ENCODE results near the gene SFSWAP.

SFSWAP gene

DNA sequence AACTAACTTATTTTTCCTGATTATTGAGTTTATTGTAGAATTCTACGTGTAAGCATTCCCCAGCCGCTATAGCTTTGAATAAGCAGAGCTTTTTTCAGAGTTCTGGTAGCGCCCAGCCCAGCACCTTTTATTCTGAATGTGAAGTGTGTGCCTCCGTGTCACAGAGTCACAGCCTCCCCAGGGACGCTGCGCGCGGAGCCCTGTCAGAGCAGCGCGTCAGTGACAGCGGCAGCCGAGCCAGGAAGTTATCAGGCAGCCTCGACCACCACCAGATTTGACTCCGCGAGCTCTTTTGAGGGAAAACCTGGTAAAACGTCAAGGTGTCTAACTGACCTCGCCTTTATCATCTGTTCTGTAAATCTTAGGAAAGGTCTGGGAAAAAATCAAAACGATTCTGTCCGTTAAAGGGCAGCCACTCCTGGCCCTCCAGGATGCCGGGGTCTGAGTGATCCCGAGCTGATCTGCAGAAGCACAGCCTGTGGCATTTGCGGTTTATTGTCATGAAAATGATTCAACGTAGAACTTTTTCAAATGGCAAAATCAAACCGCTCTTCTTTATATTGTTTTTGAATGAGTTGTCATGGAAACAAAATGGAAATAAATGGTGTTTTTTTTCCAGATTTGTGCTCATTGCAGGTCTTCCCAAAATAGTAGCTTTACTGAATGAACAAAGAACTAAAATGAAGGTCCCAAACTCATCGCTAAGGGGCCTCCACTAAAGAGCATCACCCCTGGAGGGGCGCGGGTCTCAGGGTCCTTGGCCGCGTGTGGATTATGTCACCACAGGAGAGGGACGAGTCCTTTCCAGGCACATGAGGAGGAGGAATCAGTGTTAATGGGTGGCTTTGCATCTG is 74.2 kb downstream of the SFSWAP start:
- H3K4me3 ChIP-seq (ENCODE audit: low read length in 2 of 2): no peak overlapping the region
- peaks cover 49 to 51% of the 10 kb centered on the region in 2 donors for H3K36me3 ChIP-seq (ENCODE audit: control insufficient read depth in 2 of 2, insufficient read depth in 2 of 2, low read length in 2 of 2)
- H3K9me3 ChIP-seq (ENCODE audit: control insufficient read depth in 2 of 2, low read length in 2 of 2): no peaks in the 10 kb centered on the region
- H3K27me3 ChIP-seq (ENCODE audit: control insufficient read depth in 2 of 2, insufficient read depth in 2 of 2, low read length in 2 of 2): no peaks in the 10 kb centered on the region
- no peak overlapping the region for H3K27ac ChIP-seq (ENCODE audit: low read depth in 2 of 2, low read length in 2 of 2)
- H3K9ac ChIP-seq (ENCODE audit: low read depth in 1 of 2, low read length in 2 of 2): no peak overlapping the region
- H3K4me1 ChIP-seq (ENCODE audit: control insufficient read depth in 2 of 2, insufficient read depth in 2 of 2, low read length in 2 of 2): no peaks in the 10 kb centered on the region

GRCh38 chr12:131785763-131786330 is 75.0 kb downstream of the SFSWAP start:
- Histone ChIP-seq H3K4me3 (ENCODE audit: low read length in 2 of 2) (no peak overlapping the region), H3K27ac (ENCODE audit: low read depth in 2 of 2, low read length in 2 of 2) (no peak overlapping the region), H3K9ac (ENCODE audit: low read depth in 1 of 2, low read length in 2 of 2) (no peak overlapping the region), H3K36me3 (ENCODE audit: control insufficient read depth in 2 of 2, insufficient read depth in 2 of 2, low read length in 2 of 2) (peaks cover 44 to 51% of the 10 kb centered on the region in 2 donors), H3K27me3 (ENCODE audit: control insufficient read depth in 2 of 2, insufficient read depth in 2 of 2, low read length in 2 of 2) (no peaks in the 10 kb centered on the region), H3K4me1 (ENCODE audit: control insufficient read depth in 2 of 2, insufficient read depth in 2 of 2, low read length in 2 of 2) (no peaks in the 10 kb centered on the region), H3K9me3 (ENCODE audit: control insufficient read depth in 2 of 2, low read length in 2 of 2) (no peaks in the 10 kb centered on the region)

DNA sequence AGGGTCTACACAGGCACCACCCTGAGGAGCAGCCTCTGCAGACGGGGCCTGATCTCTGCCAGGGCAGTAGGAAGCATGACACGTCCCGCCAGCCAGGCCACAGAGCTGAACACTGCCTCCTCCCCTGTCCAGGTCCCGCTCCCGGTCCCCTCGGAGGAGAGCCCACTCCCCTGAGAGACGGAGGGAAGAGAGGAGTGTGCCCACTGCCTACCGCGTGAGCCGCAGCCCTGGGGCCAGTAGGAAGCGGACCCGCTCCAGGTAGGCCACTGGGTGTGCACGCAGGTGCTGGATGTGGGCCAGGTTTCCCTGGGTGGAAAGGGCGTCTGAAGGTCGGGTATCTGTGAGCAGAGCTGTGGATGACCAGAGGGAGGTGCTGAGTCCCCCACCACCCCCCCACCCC is 75.4 kb downstream of the SFSWAP start:
- Histone ChIP-seq H3K4me1 (ENCODE audit: control insufficient read depth in 2 of 2, insufficient read depth in 2 of 2, low read length in 2 of 2) (no peaks in the 10 kb centered on the region), H3K27me3 (ENCODE audit: control insufficient read depth in 2 of 2, insufficient read depth in 2 of 2, low read length in 2 of 2) (no peaks in the 10 kb centered on the region), H3K4me3 (ENCODE audit: low read length in 2 of 2) (no peak overlapping the region), H3K9ac (ENCODE audit: low read depth in 1 of 2, low read length in 2 of 2) (no peak overlapping the region), H3K9me3 (ENCODE audit: control insufficient read depth in 2 of 2, low read length in 2 of 2) (no peaks in the 10 kb centered on the region), H3K27ac (ENCODE audit: low read depth in 2 of 2, low read length in 2 of 2) (no peak overlapping the region), H3K36me3 (ENCODE audit: control insufficient read depth in 2 of 2, insufficient read depth in 2 of 2, low read length in 2 of 2) (peaks cover 43 to 53% of the 10 kb centered on the region in 2 donors)

DNA sequence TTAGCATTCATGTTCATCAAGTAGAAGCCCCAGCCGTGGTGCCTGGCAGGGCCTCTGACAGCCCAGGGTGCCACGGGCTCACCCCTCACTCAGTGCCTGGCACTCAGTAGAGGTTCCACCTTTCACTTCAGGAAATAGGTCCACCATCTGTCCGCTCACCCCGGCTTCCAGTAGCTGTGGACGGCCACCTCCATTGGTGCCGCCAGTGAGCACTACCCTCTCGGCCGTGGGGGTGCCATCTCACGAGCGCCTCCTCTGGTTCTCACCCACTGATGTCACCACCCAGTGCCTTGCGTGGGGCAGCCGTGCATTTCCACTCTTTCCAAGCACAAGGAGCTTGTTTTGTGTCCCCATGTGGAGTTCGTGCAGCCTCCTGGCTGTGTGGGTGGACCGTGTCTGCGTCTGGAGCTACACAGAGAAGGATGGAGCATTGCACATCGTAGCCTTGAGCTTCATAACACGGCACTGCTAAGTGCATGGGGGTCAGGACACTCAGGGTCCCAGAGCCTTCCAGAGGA is 76.3 kb downstream of the SFSWAP start:
- H3K27me3 ChIP-seq (ENCODE audit: control insufficient read depth in 2 of 2, insufficient read depth in 2 of 2, low read length in 2 of 2): no peaks in the 10 kb centered on the region
- H3K9me3 ChIP-seq (ENCODE audit: control insufficient read depth in 2 of 2, low read length in 2 of 2): no peaks in the 10 kb centered on the region
- H3K27ac ChIP-seq (ENCODE audit: low read depth in 2 of 2, low read length in 2 of 2): no peak overlapping the region
- peaks cover 45 to 51% of the 10 kb centered on the region in 2 donors for H3K36me3 ChIP-seq (ENCODE audit: control insufficient read depth in 2 of 2, insufficient read depth in 2 of 2, low read length in 2 of 2)
- H3K9ac ChIP-seq (ENCODE audit: low read depth in 1 of 2, low read length in 2 of 2): no peak overlapping the region
- H3K4me3 ChIP-seq (ENCODE audit: low read length in 2 of 2): no peak overlapping the region
- H3K4me1 ChIP-seq (ENCODE audit: control insufficient read depth in 2 of 2, insufficient read depth in 2 of 2, low read length in 2 of 2): no peaks in the 10 kb centered on the region

- Histone ChIP-seq H3K36me3 (ENCODE audit: control insufficient read depth in 2 of 2, insufficient read depth in 2 of 2, low read length in 2 of 2) (peaks cover 44 to 56% of the 10 kb centered on the region in 2 donors), H3K9me3 (ENCODE audit: control insufficient read depth in 2 of 2, low read length in 2 of 2) (no peaks in the 10 kb centered on the region), H3K27me3 (ENCODE audit: control insufficient read depth in 2 of 2, insufficient read depth in 2 of 2, low read length in 2 of 2) (no peaks in the 10 kb centered on the region), H3K9ac (ENCODE audit: low read depth in 1 of 2, low read length in 2 of 2) (no peak overlapping the region), H3K4me1 (ENCODE audit: control insufficient read depth in 2 of 2, insufficient read depth in 2 of 2, low read length in 2 of 2) (no peaks in the 10 kb centered on the region), H3K27ac (ENCODE audit: low read depth in 2 of 2, low read length in 2 of 2) (no peak overlapping the region), H3K4me3 (ENCODE audit: low read length in 2 of 2) (no peak overlapping the region)
Observed at GRCh38 chr12:131788070-131788469, 77.2 kb downstream of the SFSWAP start.

GRCh38 chr12:131789638-131790037 is 78.7 kb downstream of the SFSWAP start:
- H3K9me3 ChIP-seq (ENCODE audit: control insufficient read depth in 2 of 2, low read length in 2 of 2): no peaks in the 10 kb centered on the region
- no peaks in the 10 kb centered on the region for H3K4me1 ChIP-seq (ENCODE audit: control insufficient read depth in 2 of 2, insufficient read depth in 2 of 2, low read length in 2 of 2)
- peaks cover 41 to 55% of the 10 kb centered on the region in 2 donors for H3K36me3 ChIP-seq (ENCODE audit: control insufficient read depth in 2 of 2, insufficient read depth in 2 of 2, low read length in 2 of 2)
- H3K9ac ChIP-seq (ENCODE audit: low read depth in 1 of 2, low read length in 2 of 2): no peak overlapping the region
- H3K27ac ChIP-seq (ENCODE audit: low read depth in 2 of 2, low read length in 2 of 2): no peak overlapping the region
- H3K27me3 ChIP-seq (ENCODE audit: control insufficient read depth in 2 of 2, insufficient read depth in 2 of 2, low read length in 2 of 2): no peaks in the 10 kb centered on the region
- H3K4me3 ChIP-seq (ENCODE audit: low read length in 2 of 2): no peak overlapping the region

DNA sequence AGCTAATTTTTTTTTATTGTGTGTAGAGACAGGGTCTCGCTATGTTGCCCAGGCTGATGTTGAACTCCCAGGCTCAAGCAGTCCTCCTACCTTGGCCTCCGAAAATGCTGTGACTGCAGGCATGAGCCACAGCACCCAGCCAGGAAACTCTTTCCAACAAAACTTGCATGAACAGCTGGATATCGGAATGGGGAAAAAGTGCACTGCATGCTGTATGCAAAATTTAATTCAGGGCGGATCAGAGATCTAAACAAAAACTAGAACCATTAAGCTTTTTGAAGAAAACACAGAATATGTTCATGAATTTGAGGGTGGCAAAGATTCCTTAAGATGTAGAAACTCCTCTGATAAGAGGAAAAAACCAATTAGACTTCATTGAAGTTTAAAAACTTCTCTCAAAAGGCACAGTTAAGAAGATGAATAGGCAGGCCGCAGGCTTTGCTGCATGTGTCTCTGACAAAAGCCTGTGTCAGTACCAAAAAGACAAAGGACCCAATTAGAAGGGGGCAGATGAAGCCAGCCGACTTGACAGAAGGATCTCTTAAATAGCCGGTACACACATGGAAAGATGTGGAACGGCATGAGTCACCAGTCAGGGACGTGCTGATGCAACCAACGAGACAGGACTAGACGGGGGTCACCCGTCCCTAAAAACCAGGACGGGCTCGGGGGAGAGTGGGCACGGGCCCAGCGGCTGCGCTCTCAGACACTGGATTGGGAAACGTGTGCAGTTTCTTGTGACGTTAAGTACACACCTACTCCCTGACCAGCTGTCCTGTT is 82.5 kb downstream of the SFSWAP start:
- no peak overlapping the region for H3K9ac ChIP-seq (ENCODE audit: low read depth in 1 of 2, low read length in 2 of 2)
- H3K27me3 ChIP-seq (ENCODE audit: control insufficient read depth in 2 of 2, insufficient read depth in 2 of 2, low read length in 2 of 2): no peaks in the 10 kb centered on the region
- H3K36me3 ChIP-seq (ENCODE audit: control insufficient read depth in 2 of 2, insufficient read depth in 2 of 2, low read length in 2 of 2): peaks cover 30 to 50% of the 10 kb centered on the region in 2 donors
- no peak overlapping the region for H3K27ac ChIP-seq (ENCODE audit: low read depth in 2 of 2, low read length in 2 of 2)
- H3K9me3 ChIP-seq (ENCODE audit: control insufficient read depth in 2 of 2, low read length in 2 of 2): no peaks in the 10 kb centered on the region
- H3K4me1 ChIP-seq (ENCODE audit: control insufficient read depth in 2 of 2, insufficient read depth in 2 of 2, low read length in 2 of 2): no peaks in the 10 kb centered on the region
- no peak overlapping the region for H3K4me3 ChIP-seq (ENCODE audit: low read length in 2 of 2)

DNA sequence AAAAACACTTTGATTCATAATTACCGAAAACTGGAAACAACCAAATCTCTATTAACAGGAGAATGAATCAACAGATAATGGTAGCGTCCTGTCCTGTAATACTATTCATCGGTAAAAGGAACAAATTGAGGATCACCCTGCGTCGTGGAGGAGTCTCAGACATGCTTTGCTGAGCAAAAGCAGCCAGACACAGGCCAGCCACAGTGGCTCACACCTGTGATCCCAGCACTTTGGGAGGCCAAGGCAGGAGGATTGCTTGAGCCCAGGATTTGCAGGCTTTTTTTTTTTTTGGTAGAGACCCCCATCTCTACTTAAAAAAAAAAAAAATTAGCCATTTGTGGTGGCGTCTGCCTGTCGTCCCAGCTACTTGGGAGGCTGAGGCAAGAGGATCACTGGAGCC is 83.2 kb downstream of the SFSWAP start:
- no peaks in the 10 kb centered on the region for H3K27me3 ChIP-seq (ENCODE audit: control insufficient read depth in 2 of 2, insufficient read depth in 2 of 2, low read length in 2 of 2)
- peaks cover 32 to 54% of the 10 kb centered on the region in 2 donors for H3K36me3 ChIP-seq (ENCODE audit: control insufficient read depth in 2 of 2, insufficient read depth in 2 of 2, low read length in 2 of 2)
- no peak overlapping the region for H3K4me3 ChIP-seq (ENCODE audit: low read length in 2 of 2)
- no peaks in the 10 kb centered on the region for H3K9me3 ChIP-seq (ENCODE audit: control insufficient read depth in 2 of 2, low read length in 2 of 2)
- no peak overlapping the region for H3K9ac ChIP-seq (ENCODE audit: low read depth in 1 of 2, low read length in 2 of 2)
- no peaks in the 10 kb centered on the region for H3K4me1 ChIP-seq (ENCODE audit: control insufficient read depth in 2 of 2, insufficient read depth in 2 of 2, low read length in 2 of 2)
- H3K27ac ChIP-seq (ENCODE audit: low read depth in 2 of 2, low read length in 2 of 2): no peak overlapping the region

- H3K27ac ChIP-seq (ENCODE audit: low read depth in 2 of 2, low read length in 2 of 2): no peak overlapping the region
- no peaks in the 10 kb centered on the region for H3K9me3 ChIP-seq (ENCODE audit: control insufficient read depth in 2 of 2, low read length in 2 of 2)
- no peaks in the 10 kb centered on the region for H3K4me1 ChIP-seq (ENCODE audit: control insufficient read depth in 2 of 2, insufficient read depth in 2 of 2, low read length in 2 of 2)
- H3K27me3 ChIP-seq (ENCODE audit: control insufficient read depth in 2 of 2, insufficient read depth in 2 of 2, low read length in 2 of 2): no peaks in the 10 kb centered on the region
- H3K36me3 ChIP-seq (ENCODE audit: control insufficient read depth in 2 of 2, insufficient read depth in 2 of 2, low read length in 2 of 2): peaks cover 35 to 59% of the 10 kb centered on the region in 2 donors
- H3K4me3 ChIP-seq (ENCODE audit: low read length in 2 of 2): no peak overlapping the region
- no peak overlapping the region for H3K9ac ChIP-seq (ENCODE audit: low read depth in 1 of 2, low read length in 2 of 2)
Observed at GRCh38 chr12:131794573-131794972, 83.7 kb downstream of the SFSWAP start.

DNA sequence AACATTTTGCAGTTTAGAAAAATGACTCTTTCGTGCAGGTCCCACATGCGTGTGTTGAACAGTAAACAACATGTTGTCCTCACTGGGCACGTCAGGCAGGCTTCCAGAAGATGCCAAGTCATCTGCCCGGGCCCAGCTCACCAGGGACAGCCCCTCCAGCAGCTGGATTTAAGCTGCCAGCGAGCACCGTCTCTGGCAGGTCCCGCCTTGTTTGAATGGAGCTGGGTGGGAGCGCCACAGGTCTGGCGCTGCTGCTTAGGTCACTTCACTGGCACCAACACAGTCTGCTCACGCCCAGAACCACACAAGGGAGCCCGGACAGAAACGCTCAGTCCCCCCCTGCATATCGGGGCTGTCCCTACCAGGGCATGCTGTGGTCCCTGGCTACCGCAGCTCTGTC is 84.2 kb downstream of the SFSWAP start:
- Histone ChIP-seq H3K4me1 (ENCODE audit: control insufficient read depth in 2 of 2, insufficient read depth in 2 of 2, low read length in 2 of 2) (no peaks in the 10 kb centered on the region), H3K36me3 (ENCODE audit: control insufficient read depth in 2 of 2, insufficient read depth in 2 of 2, low read length in 2 of 2) (peaks cover 35 to 58% of the 10 kb centered on the region in 2 donors), H3K9ac (ENCODE audit: low read depth in 1 of 2, low read length in 2 of 2) (no peak overlapping the region), H3K27ac (ENCODE audit: low read depth in 2 of 2, low read length in 2 of 2) (no peak overlapping the region), H3K27me3 (ENCODE audit: control insufficient read depth in 2 of 2, insufficient read depth in 2 of 2, low read length in 2 of 2) (no peaks in the 10 kb centered on the region), H3K4me3 (ENCODE audit: low read length in 2 of 2) (no peak overlapping the region), H3K9me3 (ENCODE audit: control insufficient read depth in 2 of 2, low read length in 2 of 2) (no peaks in the 10 kb centered on the region)

Data from mucosa of rectum (tissue), 2 donors.